Measurements from ENCODE around the gene ASCL5. TPM values are rescaled to one million over a fixed set of nuclear protein-coding genes. Genes with fewer than 3 reads are reported as not detected.

The ASCL5 gene
- total RNA-seq, 3 donors from 2014 or later: not detected

DNA sequence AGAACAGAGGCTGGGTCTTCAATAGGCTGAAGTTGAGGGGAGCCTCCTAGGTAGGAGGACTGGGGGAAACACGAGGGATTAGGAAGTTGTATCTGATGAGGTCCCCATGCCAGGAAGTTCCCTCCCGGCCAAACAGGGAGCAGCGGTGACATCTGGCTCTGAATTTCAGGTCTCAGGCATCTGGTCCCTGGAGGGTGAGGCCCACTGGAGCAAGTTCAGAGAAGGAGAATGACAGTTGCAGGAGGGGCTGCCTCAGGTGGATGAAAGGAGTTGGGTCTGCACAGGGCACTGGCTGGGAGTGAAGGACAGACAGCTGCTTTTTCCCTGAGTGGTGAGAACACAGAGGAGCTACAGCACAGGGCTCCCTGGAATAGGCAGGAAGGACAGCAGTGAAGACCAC lies 18.1 kb upstream of the ASCL5 start:
- Histone ChIP-seq H3K27ac (no peak overlapping the region), H3K9me3 (no peaks in the 10 kb centered on the region), H3K36me3 (peaks cover 4% of the 10 kb centered on the region), H3K27me3 (no peaks in the 10 kb centered on the region), H3K4me3 (no peak overlapping the region), H3K4me1 (no peaks in the 10 kb centered on the region)
- intact Hi-C loops (cut with DNase I; ENCODE audit: low total_unique reads): no loop called here
- TF ChIP-seq, protein P1, sequence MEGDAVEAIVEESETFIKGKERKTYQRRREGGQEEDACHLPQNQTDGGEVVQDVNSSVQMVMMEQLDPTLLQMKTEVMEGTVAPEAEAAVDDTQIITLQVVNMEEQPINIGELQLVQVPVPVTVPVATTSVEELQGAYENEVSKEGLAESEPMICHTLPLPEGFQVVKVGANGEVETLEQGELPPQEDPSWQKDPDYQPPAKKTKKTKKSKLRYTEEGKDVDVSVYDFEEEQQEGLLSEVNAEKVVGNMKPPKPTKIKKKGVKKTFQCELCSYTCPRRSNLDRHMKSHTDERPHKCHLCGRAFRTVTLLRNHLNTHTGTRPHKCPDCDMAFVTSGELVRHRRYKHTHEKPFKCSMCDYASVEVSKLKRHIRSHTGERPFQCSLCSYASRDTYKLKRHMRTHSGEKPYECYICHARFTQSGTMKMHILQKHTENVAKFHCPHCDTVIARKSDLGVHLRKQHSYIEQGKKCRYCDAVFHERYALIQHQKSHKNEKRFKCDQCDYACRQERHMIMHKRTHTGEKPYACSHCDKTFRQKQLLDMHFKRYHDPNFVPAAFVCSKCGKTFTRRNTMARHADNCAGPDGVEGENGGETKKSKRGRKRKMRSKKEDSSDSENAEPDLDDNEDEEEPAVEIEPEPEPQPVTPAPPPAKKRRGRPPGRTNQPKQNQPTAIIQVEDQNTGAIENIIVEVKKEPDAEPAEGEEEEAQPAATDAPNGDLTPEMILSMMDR (IDR thresholded peaks at IDR 0.05): no peak
- TF ChIP-seq POLR2AphosphoS5 (IDR thresholded peaks at IDR 0.05): no peak
- TF ChIP-seq POLR2A (IDR thresholded peaks at IDR 0.05): no peak
- DNase-seq (ENCODE audit: low spot score in 2 of 2): no peak

DNA sequence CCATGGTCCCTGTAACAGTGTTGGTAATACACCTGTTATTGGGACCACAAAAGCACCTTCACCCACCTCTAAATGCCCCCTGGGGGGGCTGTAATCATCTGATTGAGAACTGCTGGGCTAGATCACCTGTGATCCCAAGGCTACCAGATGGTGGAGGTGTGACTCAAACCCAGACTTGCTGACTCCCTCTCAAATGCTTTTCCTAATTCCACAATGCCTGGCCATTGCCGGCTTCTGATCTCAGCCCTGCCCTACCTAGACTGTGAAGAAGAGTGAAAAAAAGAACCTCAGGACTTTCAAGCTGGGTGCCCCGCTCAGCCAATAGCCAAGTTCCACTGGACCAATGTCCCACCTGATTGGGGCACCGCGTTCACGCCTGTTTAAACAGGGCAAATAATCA lies 17.7 kb upstream of the ASCL5 start:
- no peak overlapping the region for H3K27ac ChIP-seq
- H3K27me3 ChIP-seq: no peaks in the 10 kb centered on the region
- H3K9me3 ChIP-seq: no peaks in the 10 kb centered on the region
- H3K36me3 ChIP-seq: peaks cover 4% of the 10 kb centered on the region
- H3K4me1 ChIP-seq: no peaks in the 10 kb centered on the region
- TF ChIP-seq POLR2A (IDR thresholded peaks at IDR 0.05): no peak
- TF ChIP-seq POLR2AphosphoS5 (IDR thresholded peaks at IDR 0.05): no peak
- TF ChIP-seq, protein P1 (IDR thresholded peaks at IDR 0.05): no peak
- no peak for DNase-seq (ENCODE audit: low spot score in 2 of 2)
- intact Hi-C loops (cut with DNase I; ENCODE audit: low total_unique reads): no loop called here
- H3K4me3 ChIP-seq: no peak overlapping the region

GRCh38 chr1:201143726-201144635 lies 17.0 kb upstream of the ASCL5 start:
- intact Hi-C loops (cut with DNase I; ENCODE audit: low total_unique reads): loop anchor here (2.0 kb wide), 1 partner anchor 37 kb away; no protein-coding TSS in a partner anchor
- no peak for TF ChIP-seq POLR2AphosphoS5 (IDR thresholded peaks at IDR 0.05)
- TF ChIP-seq, protein P1 (IDR thresholded peaks at IDR 0.05): no peak
- no peaks in the 10 kb centered on the region for H3K9me3 ChIP-seq
- H3K36me3 ChIP-seq: peaks cover 4% of the 10 kb centered on the region
- H3K4me3 ChIP-seq: no peak overlapping the region
- no peaks in the 10 kb centered on the region for H3K4me1 ChIP-seq
- DNase-seq (ENCODE audit: low spot score in 2 of 2): no peak
- H3K27ac ChIP-seq: no peak overlapping the region
- H3K27me3 ChIP-seq: no peaks in the 10 kb centered on the region

GRCh38 chr1:201142849-201143725 lies 16.1 kb upstream of the ASCL5 start:
- DNase-seq (ENCODE audit: low spot score in 2 of 2): no peak
- Histone ChIP-seq H3K27me3 (no peaks in the 10 kb centered on the region), H3K36me3 (peaks cover 4% of the 10 kb centered on the region), H3K9me3 (no peaks in the 10 kb centered on the region), H3K4me3 (no peak overlapping the region), H3K27ac (no peak overlapping the region), H3K4me1 (no peaks in the 10 kb centered on the region)
- TF ChIP-seq, protein P1 (IDR thresholded peaks at IDR 0.05): no peak
- TF ChIP-seq POLR2AphosphoS5 (IDR thresholded peaks at IDR 0.05) (no peak), POLR2A (IDR thresholded peaks at IDR 0.05) (no peak)
- intact Hi-C loops (cut with DNase I; ENCODE audit: low total_unique reads): loop anchor here (2.0 kb wide), 1 partner anchor 36 kb away; no protein-coding TSS in a partner anchor

Measured in breast epithelium (tissue), 4 donors.